HL-60 (cell line): ENCODE measurements around the gene TRABD2B.

Experiments used
- DNase-seq, 2 experiments: peaks; one replicate each; pipeline ENCODE4 v3.0.0-alpha.2; 2010 to 2020; ENCODE audit warnings: low read depth in 1 of 2, low spot score in 1 of 2
- H3K27ac ChIP-seq: fragments of 250-450 bp; sonication (Bioruptor Pico); replicated peaks from 2 replicates; pipeline ENCODE4 v1.5.1; 2020; ENCODE audit warnings: mild to moderate bottlenecking, moderate library complexity
- H3K27me3 ChIP-seq: fragments of 250-450 bp; sonication (Bioruptor Pico); 2 replicates; pipeline ENCODE4 v1.5.1; 2021; ENCODE audit warnings: mild to moderate bottlenecking, moderate library complexity; ENCODE audit not compliant: insufficient read depth, poor library complexity, severe bottlenecking
- H3K4me3 ChIP-seq: replicated peaks from 2 replicates; pipeline ENCODE4 v1.5.1; 2011; ENCODE audit warnings: mild to moderate bottlenecking, control low read depth, low read length; ENCODE audit not compliant: insufficient read depth
- CTCF ChIP-seq: IDR thresholded peaks from one replicate; pipeline ENCODE4 v1.5.1; 2011; ENCODE audit warnings: low read length, control low read depth, inconsistent platforms; ENCODE audit not compliant: insufficient read depth
- GABPA ChIP-seq: IDR thresholded peaks from 2 replicates; pipeline ENCODE4 v1.6.1; 2012; ENCODE audit warnings: low read depth
- POLR2AphosphoS5 ChIP-seq: IDR thresholded peaks from 2 replicates; pipeline ENCODE4 v1.6.1; 2012; ENCODE audit warnings: low read depth
- REST ChIP-seq: IDR thresholded peaks from 2 replicates; pipeline ENCODE4 v1.6.1; 2012; ENCODE audit warnings: low read depth; ENCODE audit not compliant: insufficient replicate concordance
- SPI1 ChIP-seq: IDR thresholded peaks from 2 replicates; pipeline ENCODE4 v1.6.1; 2012; ENCODE audit warnings: low read depth, mild to moderate bottlenecking, borderline replicate concordance

Gene TRABD2B

DNA sequence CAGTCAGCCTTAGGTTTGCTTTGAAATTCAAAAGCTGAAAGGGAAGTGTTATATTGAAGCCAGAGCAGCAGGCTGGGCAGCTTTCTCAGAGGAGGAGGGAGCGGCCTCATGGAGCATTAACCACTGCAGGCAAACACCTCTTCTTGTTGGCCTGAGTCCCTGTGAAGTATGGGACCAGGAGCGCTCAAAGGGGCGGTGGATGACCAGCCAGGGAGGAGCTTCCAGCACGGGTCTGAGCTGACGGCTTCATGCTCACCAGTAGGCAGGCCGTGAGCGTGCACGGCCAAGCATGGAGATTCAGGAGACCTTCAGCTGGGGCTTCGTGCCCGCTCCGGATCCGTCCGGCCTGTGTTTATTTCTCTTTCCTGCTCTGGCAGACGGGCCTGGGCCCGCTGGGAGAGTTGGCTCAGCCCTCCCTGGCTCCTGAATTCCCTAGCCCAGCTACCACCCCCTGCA lies 245.2 kb downstream of the TRABD2B start:
- Histone ChIP-seq H3K27ac (no peak overlapping the region), H3K4me3 (no peak overlapping the region), H3K27me3 (no peaks in the 10 kb centered on the region)
- TF ChIP-seq POLR2AphosphoS5 = no peak
- TF ChIP-seq REST = no peak
- DNase-seq = no peak

DNA sequence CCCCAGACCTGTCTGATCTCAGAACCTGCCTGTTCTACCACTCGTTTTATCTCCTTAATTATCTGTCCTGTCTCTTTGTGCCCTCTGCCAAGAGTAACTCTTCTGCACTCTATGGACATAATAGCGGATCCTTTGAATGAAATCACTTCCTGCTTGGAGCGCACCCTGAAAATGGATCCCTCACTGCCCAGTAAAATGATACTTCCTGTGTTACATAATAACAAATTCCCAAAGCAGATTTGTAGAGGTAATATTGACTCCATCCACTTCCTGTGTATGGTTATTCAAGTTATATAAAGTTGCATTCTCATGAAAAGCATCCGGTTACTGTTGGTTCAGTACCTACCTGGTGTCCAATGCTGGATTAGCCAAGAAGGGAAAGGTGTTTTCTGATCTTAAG lies 246.0 kb downstream of the TRABD2B start:
- DNase-seq = no peak
- TF ChIP-seq POLR2AphosphoS5 = no peak
- TF ChIP-seq GABPA = peak; percentile 63; the same call in 1 of the 2 replicates
- no peak for TF ChIP-seq CTCF
- TF ChIP-seq REST = no peak
- TF ChIP-seq SPI1 = no peak
- H3K27ac ChIP-seq = no peak overlapping the region
- H3K4me3 ChIP-seq = no peak overlapping the region
- no peaks in the 10 kb centered on the region for H3K27me3 ChIP-seq

GRCh38 chr1:47745715-47746609 lies 251.2 kb downstream of the TRABD2B start:
- H3K4me3 ChIP-seq = no peak overlapping the region
- H3K27ac ChIP-seq = no peak overlapping the region
- no peak for DNase-seq
- TF ChIP-seq POLR2AphosphoS5 = no peak
- TF ChIP-seq REST = no peak
- TF ChIP-seq SPI1 = no peak
- no peak for TF ChIP-seq CTCF
- no peak for TF ChIP-seq GABPA
- H3K27me3 ChIP-seq = no peaks in the 10 kb centered on the region
